Erythroblast (primary cell): Measurements from ENCODE around the gene FYB1.

Source experiments
- DNase-seq, 2 experiments: peaks; one replicate each; lab custom pipeline; 2025; lab: John Stamatoyannopoulos, UW
- GATA1 ChIP-seq: IDR thresholded peaks from 2 replicates; pipeline ENCODE4 v1.6.1; 2011; ENCODE audit warnings: low read depth, mild to moderate bottlenecking, control low read depth, low read length, moderate library complexity
- POLR2A ChIP-seq: IDR thresholded peaks from 2 replicates; pipeline ENCODE4 v1.6.1; 2011; ENCODE audit warnings: mild to moderate bottlenecking, low read length

FYB1 gene

GRCh38 chr5:39160576-39161213 is 58.7 kb downstream of the FYB1 start:
- no peak for DNase-seq
- no peak for TF ChIP-seq GATA1
- no peak for TF ChIP-seq POLR2A

- no peak for TF ChIP-seq GATA1
- no peak for TF ChIP-seq POLR2A
Observed at GRCh38 chr5:39159811-39160490, 59.4 kb downstream of the FYB1 start.

DNA sequence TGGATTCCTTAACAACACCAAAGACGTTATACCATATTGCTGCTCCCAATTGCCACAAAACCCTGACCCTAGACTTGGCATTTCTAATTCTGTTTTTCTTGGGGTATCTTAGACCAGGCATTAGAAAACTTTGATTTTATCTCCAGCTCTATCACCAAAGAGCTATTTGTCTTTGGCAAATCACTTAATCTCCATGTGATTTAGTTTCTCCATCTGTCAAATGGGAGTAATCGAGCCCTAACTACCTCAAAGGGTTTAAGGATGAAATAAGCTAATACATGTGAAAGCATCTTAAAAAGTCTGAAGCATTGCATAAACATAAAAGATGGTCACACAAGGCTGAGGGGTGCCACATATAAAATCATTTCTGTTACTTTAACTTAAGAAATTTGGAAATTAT is 60.6 kb downstream of the FYB1 start:
- no peak for DNase-seq
- TF ChIP-seq POLR2A (no peak), GATA1 (no peak)

More at GRCh38 chr5:39159811-39160490, 59.4 kb downstream of the FYB1 start:
- DNase-seq: no peak

GRCh38 chr5:39158127-39158593 is 61.2 kb downstream of the FYB1 start:
- DNase-seq: no peak
- TF ChIP-seq GATA1 (no peak), POLR2A (no peak)

GRCh38 chr5:39157701-39158100 is 61.7 kb downstream of the FYB1 start:
- TF ChIP-seq POLR2A (no peak), GATA1 (no peak)
- DNase-seq: no peak

GRCh38 chr5:39156082-39156481 is 63.3 kb downstream of the FYB1 start:
- no peak for DNase-seq
- no peak for TF ChIP-seq POLR2A
- TF ChIP-seq GATA1: no peak

- no peak for DNase-seq
Observed at GRCh38 chr5:39151745-39152144, 67.6 kb downstream of the FYB1 start.

GRCh38 chr5:39149966-39150365 is 69.4 kb downstream of the FYB1 start:
- no peak for TF ChIP-seq POLR2A
- no peak for TF ChIP-seq GATA1
- no peak for DNase-seq

More at GRCh38 chr5:39151745-39152144, 67.6 kb downstream of the FYB1 start:
- TF ChIP-seq POLR2A (no peak), GATA1 (no peak)

DNA sequence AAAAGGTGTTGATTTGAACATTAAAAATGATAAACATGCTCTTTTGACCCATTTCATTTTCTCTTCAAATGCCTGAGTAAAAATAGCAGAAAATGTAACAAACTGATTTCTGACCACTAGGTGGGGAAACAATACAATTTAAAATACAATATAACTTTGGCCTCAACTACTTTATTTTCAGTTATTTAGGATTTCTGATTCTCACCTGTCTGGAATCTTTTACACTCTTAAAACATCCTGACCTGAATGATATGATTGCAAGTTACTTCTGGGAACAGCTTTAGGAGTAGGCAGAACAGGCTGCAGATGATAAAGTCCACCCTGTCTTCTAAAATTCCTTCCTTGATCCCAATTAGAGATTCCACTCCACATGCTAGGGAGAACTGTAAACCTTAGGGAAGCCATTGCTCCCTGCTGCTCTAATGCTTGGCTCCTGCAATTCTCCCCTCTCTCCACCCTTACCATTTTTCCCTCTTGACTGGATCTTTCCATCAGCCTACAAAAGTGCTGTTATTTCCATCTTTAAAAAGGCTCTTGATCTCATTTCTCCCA is 70.3 kb downstream of the FYB1 start:
- peak; percentile 16 to 19 for DNase-seq

DNA sequence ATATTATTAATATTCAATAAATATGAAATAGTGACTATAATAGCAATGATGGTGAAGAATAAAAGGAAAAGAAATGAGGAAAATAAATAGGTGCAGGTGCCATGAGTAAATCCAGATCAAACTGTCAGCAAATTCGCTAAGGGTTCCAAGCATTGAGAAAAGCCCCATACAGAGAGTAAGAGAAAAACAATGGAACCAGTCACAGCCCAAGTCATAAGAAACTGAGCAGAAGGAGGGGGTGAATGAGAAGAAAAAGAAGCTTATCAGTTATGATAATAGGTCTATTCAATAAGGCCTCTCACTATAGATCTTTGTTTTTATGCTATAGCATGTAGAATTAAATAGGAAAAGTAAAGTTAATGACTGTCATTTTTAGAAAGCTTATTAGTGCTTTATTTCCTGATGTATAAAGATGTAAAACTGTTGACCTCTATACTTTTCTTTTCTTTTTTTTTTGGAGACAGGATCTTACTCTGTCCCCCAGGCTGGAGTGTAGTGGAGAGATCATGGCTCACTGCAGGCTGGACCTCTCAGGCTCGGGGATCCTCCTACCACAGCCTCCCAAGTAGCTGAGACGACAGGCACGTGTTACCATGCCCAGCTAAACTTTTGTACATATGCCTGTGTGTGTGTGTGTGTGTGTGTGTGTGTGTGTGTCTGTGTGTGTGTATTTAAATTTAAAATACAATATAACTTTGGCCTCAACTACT is 72.4 kb downstream of the FYB1 start:
- TF ChIP-seq POLR2A: no peak
- TF ChIP-seq GATA1: no peak
- no peak for DNase-seq

More for the DNA sequence above, 70.3 kb downstream of the FYB1 start:
- no peak for TF ChIP-seq GATA1
- TF ChIP-seq POLR2A: no peak

DNA sequence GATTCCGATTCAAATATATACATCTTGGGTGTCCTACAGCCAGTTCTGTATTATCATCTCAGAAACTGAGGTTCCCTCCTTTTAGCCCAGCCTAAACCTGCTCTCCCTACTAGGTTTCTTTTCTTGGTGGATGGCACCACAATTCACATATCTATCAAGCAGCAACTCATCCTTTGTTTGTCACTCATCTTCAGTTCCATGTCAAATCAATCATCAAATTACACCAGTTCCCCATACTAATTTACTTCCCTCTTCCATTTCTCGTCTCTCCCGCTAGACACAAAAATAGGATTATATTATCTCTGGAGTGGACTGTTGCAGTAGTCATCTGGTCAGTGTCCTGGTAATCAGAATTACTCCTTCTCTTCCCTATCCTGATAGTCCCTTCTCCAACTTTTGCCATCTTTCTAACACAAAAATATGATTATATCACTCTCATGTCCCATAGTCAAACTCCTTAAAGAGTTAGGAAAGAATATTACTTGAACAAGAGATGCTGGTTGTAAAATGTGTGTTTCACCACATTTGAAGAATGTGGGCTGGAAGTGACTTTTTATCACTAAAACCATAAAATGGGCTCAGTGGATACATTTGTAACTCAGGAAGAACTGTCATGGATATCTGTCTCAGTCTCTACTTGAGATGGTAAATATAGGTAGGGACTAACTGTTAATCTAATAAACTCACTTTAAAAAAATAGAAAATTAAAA is 76.1 kb downstream of the FYB1 start:
- DNase-seq: no peak
- TF ChIP-seq POLR2A (no peak), GATA1 (no peak)

- no peak for DNase-seq
- TF ChIP-seq GATA1 (no peak), POLR2A (no peak)
Observed at GRCh38 chr5:39140558-39141168, 78.7 kb downstream of the FYB1 start.

- DNase-seq: no peak
- TF ChIP-seq GATA1: no peak
- TF ChIP-seq POLR2A: no peak
Observed at GRCh38 chr5:39138892-39139291, 80.5 kb downstream of the FYB1 start.
